ENCODE measurements around the gene HSPA1B.
"Not testable (repeated sequence)": the region's sequence is repeated elsewhere in the genome, so short reads cannot be mapped to it uniquely, and the experiment has no call there.

DNA sequence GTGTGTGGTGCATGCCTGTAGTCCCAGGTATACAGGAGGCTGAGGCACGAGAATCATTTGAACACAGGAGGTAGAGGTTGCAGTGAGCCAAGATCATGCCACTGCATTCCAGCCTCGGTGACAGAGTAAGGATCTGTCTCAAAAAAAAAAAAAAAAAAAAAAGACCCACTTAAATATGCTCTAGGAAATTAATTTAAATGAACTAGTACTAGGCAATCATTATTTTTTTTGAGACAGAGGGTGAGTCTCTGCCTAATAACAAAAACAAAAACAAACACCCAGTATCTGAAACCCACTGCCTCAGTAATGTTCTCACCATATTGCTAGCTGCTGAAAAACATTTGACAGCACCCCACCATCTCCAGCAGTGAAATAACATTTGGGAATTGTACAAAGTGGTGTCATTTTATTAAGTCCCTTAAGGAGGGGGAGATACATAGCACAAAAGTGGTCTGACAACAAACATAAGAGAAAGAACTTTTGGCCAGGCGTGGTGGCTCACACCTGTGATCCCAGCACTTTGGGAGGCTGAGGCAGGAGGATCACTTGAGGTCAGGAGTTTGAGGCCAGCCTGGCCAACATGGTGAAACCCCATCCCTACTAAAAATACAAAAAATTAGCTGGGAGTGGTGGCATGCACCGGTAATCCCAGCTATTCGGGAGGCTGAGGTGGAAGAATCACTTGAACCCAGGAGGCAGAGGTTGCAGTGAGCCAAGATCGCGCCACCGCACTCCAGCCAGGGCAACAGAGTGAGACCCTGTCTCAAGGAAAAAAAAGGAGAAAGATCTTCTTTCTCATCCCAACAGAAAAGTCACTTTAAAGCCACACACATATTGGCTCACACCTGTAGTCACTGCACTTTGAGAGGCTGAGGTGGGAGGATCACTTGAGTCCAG lies 26.3 kb upstream of the HSPA1B start:
- TF ChIP-seq, protein P1, sequence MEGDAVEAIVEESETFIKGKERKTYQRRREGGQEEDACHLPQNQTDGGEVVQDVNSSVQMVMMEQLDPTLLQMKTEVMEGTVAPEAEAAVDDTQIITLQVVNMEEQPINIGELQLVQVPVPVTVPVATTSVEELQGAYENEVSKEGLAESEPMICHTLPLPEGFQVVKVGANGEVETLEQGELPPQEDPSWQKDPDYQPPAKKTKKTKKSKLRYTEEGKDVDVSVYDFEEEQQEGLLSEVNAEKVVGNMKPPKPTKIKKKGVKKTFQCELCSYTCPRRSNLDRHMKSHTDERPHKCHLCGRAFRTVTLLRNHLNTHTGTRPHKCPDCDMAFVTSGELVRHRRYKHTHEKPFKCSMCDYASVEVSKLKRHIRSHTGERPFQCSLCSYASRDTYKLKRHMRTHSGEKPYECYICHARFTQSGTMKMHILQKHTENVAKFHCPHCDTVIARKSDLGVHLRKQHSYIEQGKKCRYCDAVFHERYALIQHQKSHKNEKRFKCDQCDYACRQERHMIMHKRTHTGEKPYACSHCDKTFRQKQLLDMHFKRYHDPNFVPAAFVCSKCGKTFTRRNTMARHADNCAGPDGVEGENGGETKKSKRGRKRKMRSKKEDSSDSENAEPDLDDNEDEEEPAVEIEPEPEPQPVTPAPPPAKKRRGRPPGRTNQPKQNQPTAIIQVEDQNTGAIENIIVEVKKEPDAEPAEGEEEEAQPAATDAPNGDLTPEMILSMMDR (IDR thresholded peaks at IDR 0.05): not testable (repeated sequence)
- not testable (repeated sequence) for TF ChIP-seq EZH2 (IDR thresholded peaks at IDR 0.05; ENCODE audit: borderline replicate concordance, insufficient read depth, low read depth, low read length, poor library complexity, severe bottlenecking)

All from B cell (primary cell).